ENCODE results near the gene FXR2.
"Not testable (repeated sequence)": the region's sequence is repeated elsewhere in the genome, so short reads cannot be mapped to it uniquely, and the experiment has no call there.

Gene FXR2

DNA sequence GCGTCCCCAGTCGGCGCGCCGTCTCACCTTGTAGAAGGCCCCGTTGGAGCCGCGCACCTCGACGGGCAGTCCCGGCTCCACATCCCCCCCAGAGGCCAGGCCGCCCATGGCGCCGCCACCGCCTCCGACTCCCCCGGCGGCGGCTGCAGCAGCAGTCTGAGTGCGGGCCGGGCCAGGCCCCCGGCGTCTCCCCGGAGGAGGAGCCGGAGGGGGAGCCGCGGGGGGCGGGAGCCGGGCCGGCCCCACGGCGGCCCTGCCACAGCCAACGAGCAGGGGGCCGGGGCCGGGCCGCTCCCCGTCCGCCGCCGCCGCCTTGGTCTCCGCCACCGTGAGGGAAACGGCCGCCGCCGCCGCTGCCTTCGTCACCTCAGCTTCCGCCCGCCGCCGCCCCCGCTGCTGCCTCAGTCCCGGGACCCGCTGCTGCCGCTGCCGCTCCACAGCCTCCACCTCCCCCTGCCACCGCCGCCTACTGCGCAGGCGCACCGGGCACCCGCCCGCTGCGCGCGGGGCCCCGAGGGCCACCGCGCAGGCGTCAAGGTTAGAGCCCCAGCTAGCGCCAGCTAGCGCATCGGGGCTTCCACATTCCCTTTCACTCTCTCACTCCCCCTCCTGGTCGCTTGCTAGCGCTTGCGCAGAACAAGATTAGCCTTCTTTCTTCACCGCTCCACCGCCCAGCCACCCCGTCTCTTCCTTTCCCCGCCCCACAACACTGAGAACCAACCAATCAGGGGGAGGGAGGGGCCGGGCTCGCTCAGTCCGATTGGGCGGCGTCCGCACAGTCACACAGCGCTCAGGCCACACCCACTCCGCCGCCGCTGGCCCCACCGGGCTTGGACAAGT is at the start of gene FXR2:
Gene FXR2 (minus strand): TSS at position 473 of the 840 bp plus-strand sequence. CDS start 365 bp downstream, at position 108.
- DNase-seq (ENCODE audit: low read depth) = peak; percentile 95

DNA sequence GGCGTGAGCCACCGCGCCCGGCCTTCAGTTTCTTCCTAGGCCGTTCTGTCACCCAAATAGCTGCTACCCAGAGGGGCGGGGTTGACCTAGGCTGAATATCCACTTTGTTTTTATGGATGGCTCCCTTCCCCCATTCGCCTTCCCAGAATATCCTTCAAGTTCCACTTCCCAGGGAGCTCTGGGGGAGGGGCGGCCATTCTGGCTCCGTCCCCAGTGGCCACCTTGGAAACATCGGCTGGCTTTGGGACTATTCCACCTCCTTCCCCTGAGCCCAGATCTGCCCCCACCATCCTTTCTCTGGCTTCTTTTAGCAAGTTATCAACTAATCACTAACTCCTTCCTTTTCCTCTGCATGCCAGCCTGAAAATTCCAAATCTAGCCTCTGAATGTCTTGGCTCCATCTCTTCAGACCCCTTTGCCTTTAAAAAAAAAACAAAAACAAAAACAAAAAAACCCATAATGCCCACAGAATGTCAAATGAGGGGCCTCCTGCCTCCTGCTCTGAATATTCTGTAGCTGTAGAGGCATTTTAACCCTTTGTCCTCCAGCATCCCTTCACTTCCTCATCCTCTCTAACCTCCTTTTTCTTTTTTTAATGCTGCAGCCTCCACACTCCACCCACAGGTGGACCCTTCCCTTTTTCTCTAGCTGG is 42.4 kb upstream of the FXR2 start:
- no peak for DNase-seq (ENCODE audit: low read depth)

DNA sequence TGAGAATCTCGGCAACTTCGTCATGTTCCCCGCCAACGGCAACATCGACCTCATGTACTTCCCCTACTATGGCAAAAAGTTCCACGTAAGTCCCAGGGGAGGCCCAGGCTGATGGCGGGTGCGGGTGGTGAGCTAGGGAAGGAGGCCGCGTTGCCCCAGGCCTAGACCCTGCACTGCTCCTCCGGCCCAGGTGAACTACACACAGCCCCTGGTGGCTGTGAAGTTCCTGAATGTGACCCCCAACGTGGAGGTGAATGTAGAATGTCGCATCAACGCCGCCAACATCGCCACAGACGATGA is 40.8 kb upstream of the FXR2 start:
- no peak for DNase-seq (ENCODE audit: low read depth)

DNA sequence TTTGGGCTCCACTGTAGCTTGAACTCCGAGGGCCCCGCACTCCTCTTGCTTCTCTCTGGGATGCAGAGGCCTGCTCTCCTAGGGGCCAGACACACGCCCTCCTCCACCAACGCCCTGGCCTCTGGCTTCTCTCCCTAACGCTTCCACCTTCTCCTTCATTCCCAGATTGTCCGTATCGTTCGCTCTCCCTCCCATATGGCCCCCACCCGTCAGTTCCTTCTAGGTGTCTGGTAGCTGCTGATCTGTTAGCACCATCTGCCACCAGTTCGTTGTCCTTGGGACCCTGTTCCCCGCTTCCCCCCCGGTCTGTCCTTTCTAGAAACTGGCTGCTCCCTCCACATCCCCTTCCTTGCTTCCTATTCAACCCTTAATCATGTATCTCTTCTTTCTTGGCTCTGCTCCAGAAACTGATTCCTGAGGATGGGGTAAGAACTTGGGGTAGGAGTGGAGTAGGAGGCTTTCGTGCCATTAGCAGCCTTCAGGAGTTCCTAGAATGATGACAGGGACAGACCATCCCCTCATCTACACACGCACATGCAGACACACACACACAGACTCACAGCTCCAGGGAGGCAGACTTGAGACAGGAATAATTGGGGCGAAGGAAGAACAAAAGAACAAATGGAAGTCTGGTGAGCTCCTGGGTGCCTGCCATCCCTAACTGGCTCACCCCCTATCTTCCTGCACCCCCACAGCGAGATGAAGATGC is 40.3 kb upstream of the FXR2 start:
- DNase-seq (ENCODE audit: low read depth) = no peak

DNA sequence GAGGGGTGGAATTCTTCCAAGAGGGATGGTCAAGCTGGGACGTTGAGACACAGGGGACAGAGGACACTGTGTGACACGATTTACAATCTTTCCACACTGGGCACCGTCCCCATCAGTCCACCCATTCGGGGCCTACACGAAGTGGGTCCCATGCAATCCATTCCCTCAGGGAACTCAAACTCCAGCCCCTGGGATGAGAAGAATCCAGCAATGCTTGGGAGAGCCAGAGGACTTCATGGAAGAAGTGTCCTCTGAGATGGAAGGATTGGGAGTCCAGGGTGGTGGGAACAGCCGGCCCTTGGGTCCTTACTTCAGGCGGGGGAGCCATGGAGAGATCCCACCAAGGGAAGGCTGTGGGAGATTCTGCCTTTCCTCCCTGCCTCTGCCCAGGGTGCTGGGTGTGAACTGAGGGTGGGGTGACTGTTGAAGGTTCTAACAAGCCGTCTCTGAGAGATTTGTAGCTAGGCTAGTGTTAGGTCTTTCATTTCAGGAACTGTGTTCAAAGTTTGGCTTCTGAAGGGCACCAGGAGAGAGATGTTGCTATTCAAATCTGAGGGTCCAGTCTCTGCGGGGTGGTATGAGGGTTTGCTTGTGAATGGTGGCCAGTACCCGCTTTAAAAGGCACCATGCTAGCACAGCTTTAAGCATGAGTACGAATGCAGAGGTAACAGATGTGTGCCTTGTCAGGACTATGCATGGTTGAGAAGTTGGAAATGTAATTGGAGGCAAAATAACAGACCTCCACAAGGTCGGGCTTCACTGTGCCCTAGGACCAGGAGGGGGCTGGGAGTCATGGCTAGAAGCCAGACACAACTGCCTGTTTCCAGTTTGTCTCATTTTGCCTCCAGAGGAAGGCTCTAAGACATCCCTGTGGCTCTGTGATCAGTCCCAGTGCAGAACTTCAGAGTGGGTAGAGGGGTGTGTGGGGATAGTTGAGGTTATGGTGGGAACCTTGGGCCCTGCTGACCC is 38.0 kb upstream of the FXR2 start:
- DNase-seq (ENCODE audit: low read depth) = no peak

DNA sequence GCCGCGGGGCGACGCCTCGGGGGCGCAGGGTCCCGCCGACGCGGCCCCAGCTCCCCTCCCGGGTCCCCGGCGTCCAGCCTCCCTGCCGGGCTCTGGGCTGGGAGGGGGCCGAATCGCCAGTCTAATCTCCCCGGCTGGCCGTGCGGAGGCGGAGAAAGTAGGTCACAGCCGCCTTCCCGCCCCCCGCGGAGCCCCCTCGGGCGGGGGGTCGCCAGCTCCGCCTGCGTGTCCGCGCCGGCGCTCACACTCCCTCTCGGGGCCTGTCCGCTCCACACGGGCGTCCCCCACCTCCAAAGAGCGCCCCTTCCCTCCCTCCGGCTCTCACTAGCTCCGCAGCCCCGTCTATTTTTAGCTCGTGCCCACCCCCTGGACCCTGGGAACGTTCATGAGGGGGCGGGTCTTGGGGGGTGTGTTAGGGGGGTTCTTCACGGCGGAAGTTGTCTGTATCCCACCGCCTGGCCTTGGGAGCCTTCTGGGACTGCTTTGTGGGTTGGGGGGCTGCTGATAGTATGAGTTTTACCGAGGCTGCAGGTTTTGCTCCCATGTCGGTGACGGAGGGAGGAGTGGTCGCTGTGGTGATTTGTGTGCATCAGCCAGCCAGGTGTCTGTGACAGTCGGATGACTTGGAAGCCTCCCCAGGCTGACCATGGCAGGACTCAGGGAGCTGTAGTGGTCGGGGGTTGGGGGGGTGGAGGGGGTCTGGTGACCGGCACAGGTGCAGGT is 37.1 kb upstream of the FXR2 start:
- no peak for DNase-seq (ENCODE audit: low read depth)

DNA sequence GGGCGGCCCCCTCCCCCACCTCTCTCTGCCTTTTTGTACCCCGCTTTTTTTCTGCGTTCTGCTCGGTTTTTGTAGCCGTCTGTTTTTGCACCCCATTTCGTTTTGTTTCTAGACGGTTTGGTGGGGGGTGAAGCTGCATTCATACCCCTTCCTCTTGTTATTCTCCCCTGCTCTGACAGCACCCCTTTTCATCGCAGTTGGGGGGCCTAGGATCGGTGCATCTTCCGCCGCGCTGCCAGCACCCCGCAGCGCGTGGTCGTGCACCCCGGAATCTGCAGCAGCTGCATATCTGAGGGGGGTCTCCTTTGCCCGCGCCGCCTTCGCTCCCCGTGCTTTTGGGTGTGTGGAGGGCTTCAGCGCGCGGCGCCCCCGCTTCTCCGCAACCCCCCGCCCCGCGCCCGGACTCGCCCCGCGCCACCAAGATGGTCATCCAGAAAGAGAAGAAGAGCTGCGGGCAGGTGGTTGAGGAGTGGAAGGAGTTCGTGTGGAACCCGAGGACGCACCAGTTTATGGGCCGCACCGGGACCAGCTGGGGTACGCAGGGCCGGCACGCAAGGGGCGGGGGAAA is 36.5 kb upstream of the FXR2 start:
- no peak for DNase-seq (ENCODE audit: low read depth)

DNA sequence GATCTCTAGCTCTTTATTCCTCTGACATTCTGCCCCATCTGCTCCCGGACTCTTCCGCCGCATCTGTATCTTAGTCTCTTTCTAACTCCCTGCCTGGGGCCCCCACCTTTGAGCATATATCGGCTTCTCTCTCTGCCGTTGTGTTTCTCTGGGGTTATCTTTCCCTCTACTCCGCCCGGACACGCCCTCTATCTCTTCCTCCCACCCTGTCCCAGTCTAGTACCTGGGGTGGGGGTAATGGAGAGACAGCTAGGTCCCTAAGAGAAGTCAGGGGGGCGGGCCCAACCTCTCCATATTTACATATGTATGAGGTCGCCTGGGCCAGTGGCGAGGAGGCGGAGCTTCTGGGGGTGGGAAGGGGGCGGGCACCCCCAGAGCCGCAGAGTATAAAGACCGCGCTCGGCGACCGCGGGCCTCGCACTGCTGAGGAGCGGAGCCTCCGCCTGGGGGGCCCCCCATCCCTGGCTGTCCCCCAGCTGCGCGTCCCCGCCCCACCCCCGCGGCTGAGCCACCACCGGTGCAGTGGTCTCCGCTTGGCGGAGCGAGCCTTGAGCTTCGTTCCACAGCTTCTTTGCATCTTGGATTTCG is 35.9 kb upstream of the FXR2 start, which contains the start of gene ATP1B2:
Gene ATP1B2 (plus strand): TSS at position 418 of the 588 bp plus-strand sequence. CDS start 593 bp downstream, outside the sequence.
- DNase-seq (ENCODE audit: low read depth) = peak; percentile 61

DNA sequence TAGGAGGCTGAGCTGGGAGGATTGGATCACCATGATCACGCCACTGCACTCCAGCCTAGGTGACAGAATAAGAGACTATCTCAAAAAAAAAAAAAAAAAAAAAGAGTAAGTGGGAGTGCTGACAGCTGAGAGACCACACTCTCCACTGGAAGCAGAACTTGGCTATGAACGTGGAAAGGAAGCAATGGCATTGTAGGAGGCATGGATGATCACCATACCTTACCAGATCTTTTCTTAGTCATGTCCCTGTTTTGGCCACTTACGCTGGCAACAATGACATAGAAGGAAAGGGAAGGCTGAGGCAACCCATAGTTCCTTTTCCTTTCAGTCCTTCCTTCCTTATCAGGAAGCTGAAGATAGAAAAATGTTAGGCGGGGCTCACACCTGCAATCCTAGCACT is 32.3 kb upstream of the FXR2 start:
- no peak for DNase-seq (ENCODE audit: low read depth)

DNA sequence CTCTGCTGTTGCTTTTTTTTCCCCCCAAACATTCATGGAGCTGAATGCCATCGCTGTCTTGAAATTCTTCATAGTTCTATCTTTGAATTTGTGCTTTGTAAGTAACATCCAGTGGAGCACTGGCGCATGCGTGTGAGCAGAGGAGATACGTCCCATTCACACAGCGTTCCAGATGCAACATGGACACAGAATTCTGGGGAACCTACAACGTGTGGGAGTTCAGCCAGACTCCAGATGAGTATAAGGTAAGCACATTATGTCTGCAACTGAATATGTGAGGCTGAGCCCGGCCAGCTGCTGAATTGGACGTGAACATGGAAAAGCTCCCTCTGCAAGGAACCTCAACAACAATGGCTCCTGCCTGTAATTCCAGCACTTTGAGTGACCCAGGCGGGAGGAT is 31.8 kb upstream of the FXR2 start:
- DNase-seq (ENCODE audit: low read depth) = no peak

DNA sequence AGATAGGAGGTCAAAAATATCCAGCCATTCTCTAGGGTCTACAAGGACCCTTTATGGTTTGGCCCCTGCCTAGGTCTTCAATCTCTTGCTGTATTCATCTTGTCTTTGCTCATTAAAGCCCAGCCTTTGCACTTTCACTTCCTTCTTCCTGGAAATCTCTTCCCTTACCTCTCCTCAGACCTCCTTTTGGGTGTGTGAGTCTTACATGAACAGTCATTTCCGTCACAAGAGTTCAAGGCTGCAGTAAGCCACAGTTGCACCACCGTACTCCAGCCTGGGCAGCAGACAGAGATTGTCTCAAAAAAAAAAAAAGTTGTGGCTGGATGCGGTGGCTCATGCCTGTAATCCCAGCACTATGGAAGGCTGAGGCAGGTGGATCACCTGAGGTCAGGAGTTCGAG is 30.1 kb upstream of the FXR2 start:
- DNase-seq (ENCODE audit: low read depth) = no peak

DNA sequence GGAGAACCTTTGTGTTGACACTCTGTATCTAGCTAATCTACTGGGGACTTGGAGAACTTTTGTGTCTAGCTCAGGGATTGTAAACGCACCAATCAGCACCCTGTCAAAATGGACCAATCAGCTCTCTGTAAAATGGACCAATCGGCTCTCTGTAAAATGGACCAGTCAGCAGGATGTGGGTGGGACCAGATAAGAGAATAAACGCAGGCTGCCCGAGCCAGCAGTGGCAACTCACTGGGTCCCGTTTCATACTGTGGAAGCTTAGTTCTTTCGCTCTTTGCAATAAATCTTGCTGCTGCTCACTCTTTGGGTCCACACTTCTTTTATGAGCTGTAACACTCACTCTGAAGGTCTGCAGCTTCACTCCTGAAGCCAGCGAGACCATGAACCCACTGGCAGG is 26.9 kb upstream of the FXR2 start:
- not testable (repeated sequence) for DNase-seq (ENCODE audit: low read depth)

DNA sequence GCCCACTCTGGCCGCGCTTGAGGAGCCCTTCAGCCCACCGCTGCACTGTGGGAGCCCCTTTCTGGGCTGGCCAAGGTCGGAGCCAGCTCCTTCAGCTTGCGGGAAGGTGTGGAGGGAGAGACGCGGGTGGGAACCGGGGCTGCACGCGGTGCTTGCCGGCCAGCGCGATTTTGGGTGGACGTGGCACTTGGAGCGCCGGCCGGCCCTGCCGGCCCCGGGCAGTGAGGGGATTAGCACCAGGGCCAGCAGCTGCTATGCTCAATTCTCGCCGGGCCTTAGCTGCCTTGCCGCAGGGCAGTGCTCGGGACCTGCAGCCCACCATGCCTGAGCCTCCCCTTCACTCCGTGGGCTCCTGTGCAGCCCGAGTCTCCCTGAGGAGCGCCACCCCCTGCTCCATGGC is 26.1 kb upstream of the FXR2 start:
- DNase-seq (ENCODE audit: low read depth) = no peak

DNA sequence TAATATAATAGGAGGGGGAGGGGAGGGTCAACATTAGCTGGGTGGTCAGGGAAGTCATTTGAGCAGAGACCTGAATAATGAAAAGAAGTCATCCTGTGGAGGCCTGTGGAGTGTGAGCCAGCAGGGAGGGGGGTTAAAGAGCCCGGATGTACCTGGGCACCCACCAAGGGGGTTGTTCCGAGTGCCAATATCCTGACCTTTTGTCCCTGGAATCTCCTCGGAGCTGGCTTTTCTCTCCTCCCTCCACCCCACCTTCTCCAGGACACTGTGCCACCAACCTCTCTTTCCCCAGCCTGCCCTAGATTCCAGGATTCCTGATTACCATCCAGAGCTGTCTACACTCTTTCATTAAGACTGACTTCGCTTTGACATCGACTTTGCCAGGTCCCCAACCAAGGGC is 21.5 kb upstream of the FXR2 start:
- no peak for DNase-seq (ENCODE audit: low read depth)

DNA sequence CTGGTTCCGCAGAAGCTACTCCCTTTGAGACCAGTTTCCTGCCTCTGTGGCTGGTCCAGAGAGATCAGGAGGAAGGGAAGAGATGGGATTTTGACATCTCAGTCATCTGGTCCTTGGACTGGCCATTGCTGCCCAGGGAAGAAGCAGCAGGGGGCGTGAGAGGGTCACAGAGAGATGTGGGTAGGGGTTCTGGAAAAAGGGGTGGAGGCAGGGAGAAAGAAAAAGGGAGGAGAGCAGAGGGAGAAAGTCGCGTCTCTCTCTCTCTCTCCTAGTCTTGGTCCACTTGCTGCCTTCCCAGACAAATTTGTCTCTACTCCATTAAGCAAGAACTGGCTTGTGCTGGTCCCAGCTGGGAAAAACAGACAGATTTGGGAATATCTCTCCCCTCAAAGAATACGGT is 19.7 kb upstream of the FXR2 start:
- DNase-seq (ENCODE audit: low read depth) = no peak

DNA sequence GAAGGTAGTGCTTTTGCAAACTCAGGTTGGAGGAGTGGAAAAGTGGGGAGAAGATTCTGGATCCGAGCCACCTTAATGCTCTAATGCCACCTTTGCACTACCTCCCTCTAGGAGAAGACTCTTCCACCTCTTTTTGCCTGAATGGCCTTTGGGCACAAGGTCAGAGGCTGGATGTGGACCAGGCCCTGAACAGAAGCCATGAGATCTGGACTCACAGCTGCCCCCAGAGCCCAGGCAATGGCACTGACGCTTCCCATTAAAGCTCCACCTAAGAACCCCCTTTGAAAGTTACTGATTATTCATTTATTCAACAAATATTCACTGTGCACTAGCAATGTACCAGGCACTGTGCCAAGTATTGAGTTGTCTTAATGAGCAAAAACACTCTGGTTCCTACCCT is 18.4 kb upstream of the FXR2 start:
- no peak for DNase-seq (ENCODE audit: low read depth)

DNA sequence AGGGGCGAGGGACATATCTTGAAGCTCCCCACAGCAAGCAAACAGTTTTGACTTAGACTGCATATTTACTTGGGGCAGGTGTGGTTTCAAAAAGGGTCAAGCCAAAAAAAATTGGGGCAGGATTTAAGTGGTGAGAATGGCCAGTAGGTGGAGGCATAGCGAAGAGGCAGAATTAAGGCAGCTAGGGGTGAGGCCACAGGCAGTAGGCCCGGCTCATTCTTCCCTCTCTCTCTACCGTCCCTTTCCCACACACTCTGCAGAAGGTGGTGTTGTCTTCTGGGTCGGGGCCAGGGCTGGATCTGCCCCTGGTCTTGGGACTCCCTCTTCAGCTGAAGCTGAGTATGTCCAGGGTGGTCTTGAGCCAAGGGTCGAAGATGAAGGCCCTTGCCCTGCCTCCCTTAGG is 17.8 kb upstream of the FXR2 start:
- DNase-seq (ENCODE audit: low read depth) = no peak

DNA sequence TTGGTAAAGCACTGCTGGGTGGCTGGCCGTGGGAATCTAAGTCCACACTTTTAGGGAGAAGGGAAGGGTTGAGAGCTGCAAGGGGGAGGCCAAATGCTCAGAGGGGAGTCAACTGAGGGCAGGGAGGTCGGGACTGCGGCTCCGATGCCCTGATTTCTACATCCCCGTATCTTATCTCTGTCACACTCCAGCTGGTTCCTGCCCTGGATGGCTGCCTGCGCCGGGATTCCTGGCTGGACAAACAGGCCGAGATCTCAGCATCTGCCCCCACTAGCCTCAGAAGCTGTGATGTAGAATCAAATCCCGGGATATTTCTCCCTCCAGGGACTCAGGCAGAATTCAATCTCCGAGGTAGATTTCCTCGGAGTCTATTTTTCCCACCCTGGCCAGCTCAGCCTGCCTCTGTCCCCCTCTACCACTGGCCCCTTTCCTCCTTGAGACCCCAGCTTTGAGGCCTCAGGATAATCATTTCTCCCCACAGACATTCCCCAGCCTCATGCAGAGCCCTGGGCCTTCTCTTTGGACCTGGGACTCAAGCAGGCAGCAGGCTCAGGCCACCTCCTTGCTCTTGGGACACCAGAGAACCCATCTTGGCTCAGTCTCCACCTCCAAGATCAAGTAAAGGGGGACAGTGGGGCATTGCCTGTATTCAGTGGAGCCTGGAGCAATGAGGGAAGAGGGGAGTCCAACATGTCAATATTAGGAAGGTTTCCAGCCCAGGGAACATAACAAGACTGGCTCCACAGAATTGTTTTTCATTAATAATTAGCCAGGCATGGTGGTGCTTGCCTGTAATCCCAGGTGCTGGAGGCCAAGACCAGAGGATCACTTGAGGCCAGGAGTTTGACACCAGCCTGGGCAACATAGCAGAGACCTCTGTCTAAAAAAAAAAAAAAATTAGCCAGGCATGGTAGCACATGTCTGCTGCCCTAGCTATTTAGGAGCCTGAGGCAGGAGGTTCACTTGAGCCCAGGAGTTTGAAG is 17.0 kb upstream of the FXR2 start:
- no peak for DNase-seq (ENCODE audit: low read depth)

DNA sequence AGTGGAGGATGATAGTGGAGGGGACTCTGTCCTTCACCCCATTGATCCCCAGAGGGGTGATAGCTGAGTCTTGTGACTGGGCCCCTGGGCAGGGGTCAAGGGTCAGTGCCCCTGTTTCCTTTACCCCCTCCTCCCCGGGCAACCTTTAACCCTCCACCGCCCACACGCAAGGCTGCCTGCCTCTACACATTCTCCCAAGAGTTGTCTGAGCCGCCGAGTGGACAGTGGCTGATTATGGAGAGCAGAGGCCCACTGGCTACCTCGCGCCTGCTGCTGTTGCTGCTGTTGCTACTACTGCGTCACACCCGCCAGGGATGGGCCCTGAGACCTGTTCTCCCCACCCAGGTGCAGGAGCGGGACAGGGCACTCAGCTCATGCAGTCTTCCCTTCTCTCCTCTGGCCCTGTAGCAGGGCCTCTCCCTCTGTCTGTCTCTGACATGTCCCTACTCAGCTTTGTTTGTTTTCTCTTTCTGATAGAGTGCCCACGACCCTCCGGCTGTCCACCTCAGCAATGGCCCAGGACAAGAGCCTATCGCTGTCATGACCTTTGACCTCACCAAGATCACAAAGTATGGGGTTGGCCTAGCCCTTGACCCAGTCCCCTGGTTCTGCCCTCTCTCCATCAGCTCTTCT is 15.4 kb upstream of the FXR2 start, which contains the start of gene SHBG:
Gene SHBG (plus strand): TSS at position 197 of the 633 bp plus-strand sequence. CDS start 38 bp downstream, at position 235.
- DNase-seq (ENCODE audit: low read depth) = no peak

Data from activated T-cell treated with anti-CD3 and anti-CD28 coated beads for 1 hour (primary cell).